Pulmonary artery endothelial cell (primary cell): ENCODE measurements around the gene USHBP1. TPM values are rescaled to one million over a fixed set of nuclear protein-coding genes. Genes with fewer than 3 reads are reported as not detected.

Experiments used
- DNase-seq: peaks from one replicate; pipeline ENCODE4 v3.0.0-alpha.2; 2011; ENCODE audit warnings: low read depth, low spot score
- total RNA-seq: library from RNA; depleted of rRNA; stranded (reverse); fragments of >200 nt; gene quantifications from 2 replicates; pipeline ENCODE4 v1.2.3, GENCODE V29; 2014

The USHBP1 gene
- total RNA-seq, 1 donor from 2014 or later, result 5.7 TPM

DNA sequence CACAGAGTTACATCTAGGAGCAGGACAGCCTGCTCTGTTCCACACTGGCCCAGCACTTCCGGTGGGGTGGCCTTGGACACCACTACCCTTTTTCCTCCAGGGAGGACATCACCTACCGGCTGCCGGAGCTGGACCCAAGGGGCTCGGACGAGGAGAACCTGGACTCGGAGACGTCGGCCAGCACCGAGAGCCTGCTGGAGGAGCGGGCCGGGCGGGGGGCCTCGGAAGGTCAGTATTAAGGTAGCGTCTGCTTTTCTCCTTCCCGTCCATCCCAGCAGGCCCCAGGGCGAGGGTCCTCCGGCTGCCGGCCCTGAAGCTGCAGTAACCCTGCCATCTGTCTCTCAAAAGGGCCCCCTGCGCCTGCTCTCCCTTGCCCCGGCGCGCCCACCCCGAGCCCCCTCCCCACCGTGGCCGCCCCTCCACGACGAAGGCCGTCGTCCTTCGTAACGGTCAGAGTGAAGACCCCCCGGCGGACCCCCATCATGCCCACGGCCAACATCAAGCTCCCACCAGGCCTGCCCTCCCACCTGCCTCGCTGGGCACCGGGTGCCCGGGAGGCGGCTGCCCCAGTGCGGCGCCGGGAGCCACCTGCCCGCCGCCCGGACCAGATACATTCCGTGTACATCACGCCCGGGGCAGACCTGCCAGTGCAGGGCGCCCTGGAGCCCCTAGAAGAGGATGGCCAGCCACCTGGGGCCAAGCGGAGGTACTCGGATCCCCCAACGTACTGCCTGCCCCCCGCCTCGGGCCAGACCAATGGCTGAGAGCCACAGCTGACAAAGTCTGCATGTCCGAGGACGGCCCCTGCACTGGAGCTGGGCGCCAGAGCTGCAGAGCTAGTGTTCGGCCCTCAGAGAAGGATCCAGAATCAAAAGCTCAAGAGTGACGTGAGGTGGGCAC, 52.7 kb downstream of the USHBP1 start:
- no peak for DNase-seq

DNA sequence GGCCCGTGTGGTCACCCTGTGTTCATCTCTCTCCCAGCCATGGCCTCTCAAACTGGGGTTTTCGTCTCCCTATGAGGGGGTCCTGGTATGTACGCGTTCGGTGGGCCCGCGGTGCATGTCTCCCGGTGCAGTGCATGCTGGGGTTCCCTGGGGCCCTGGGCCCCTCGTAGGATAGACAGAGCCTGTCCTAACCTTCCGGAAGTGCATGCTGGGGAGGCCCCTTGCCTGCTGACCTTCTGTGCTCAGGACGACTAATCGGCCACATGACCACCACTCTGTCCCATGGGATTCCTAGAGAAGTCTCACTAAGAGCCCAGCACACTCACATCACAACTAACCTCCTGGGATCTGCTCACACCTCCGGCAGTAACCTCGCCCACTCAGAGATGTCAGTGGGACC, 54.2 kb downstream of the USHBP1 start:
- no peak for DNase-seq

- no peak for DNase-seq
These were observed 55.2 kb downstream of the USHBP1 start for GRCh38 chr19:17209126-17210036.

DNA sequence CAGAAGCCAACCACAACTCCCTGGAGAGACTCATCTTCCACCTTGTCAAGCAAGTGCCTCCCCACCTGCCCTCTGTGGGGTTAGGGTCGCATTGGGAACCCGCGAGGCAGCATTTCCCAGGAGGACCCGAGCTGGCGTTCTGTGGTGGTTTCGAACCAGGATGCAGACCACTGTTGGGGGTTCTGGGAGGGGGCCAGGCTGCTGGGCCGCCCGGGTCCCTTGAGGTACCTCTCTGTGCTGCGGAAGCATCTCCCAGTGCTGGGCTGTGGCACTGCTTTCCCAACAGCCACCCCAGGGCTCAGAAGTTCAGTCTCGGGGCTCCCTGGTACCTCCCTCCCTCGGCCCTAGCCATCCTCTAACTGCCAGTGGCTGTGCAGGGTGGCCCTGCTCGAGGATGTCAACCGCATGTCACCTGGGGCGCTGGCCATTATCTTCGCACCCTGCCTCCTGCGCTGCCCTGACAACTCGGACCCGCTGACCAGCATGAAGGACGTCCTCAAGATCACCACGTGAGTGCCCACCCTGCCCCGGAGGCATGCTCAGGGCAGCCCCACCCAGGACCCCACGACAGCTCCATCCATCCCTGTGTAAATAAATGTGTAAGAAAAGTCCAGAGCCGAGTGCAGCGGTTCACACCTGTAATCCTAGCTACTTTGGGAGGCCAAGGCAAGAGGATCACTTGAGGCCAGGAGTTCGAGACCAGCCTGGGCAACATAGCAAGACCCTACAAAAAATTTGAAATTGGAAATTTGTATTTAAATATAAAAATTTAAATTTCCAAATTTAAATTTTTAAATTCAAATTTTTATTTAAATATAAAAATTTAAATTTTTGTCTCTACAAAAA, 57.6 kb downstream of the USHBP1 start:
- DNase-seq, result no peak

GRCh38 chr19:17205237-17206140, 59.1 kb downstream of the USHBP1 start:
- peak; percentile 22 for DNase-seq

DNA sequence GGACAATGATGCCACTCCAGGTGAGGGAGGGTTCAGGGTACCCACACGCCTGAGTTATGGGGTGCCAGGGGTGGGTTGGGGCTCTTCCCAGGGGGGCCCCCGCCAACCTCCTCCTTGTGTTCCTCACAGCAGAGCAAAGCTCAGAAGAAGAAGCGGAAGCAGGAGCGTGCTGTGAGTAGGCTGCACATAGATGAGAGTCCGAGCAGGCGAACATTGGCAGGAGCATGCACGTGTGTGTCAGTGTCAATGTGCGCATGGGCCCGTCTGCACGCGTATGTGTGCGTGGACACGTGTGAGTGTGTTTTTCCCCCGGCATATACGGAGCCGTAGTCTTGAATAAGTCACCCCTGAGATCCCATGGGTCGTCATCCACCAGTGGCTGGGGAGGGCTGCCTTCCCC, 61.8 kb downstream of the USHBP1 start:
- DNase-seq, result no peak

DNA sequence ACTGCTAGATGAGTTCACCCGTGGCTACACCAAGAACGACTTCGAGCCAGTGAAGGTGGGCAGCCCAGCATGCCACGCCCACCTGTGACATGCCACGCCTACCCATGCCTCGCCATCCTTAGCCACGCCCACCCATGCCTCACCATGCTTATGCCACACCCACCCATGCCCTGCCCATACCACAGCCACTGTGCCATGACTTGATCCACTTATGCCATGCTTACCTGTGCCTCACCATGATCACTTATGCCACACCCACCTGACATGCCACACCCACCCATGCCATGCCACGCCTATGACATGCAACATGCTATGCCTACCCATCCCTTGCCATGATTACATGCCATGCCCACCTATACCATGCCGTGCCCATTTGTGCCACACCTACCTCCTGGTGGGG, 62.3 kb downstream of the USHBP1 start:
- no peak for DNase-seq

- DNase-seq, result no peak
These were observed 64.0 kb downstream of the USHBP1 start for GRCh38 chr19:17200408-17201079.

Other genes starting within 250 kb of the USHBP1 start
- 0.26 and 0.28 TPM in 2 replicates for gene CPAMD8, start 237.9 kb downstream of the USHBP1 start, total RNA-seq
- gene HAUS8, start 189.3 kb downstream of the USHBP1 start, total RNA-seq, result 5.0 and 7.8 TPM in 2 replicates
- gene MYO9B, start 189.0 kb downstream of the USHBP1 start, total RNA-seq, result 48.1 and 55.4 TPM in 2 replicates
- gene USE1, start 49.4 kb downstream of the USHBP1 start, total RNA-seq, result 19.1 and 19.3 TPM in 2 replicates
- 2.3 and 3.4 TPM in 2 replicates for gene OCEL1, start 38.5 kb downstream of the USHBP1 start, total RNA-seq
- 40.4 and 45.7 TPM in 2 replicates for gene NR2F6, start 18.8 kb downstream of the USHBP1 start, total RNA-seq
- 126 and 150 TPM in 2 replicates for gene BABAM1, start 2.7 kb upstream of the USHBP1 start, total RNA-seq
- gene ANKLE1, start 17.2 kb upstream of the USHBP1 start, total RNA-seq, result 1.3 and 3.0 TPM in 2 replicates
- gene ABHD8, start 38.7 kb upstream of the USHBP1 start, total RNA-seq, result 7.5 TPM in 2 replicates
- 35.8 and 44.0 TPM in 2 replicates for gene MRPL34, start 41.1 kb upstream of the USHBP1 start, total RNA-seq
- 30.0 and 30.3 TPM in 2 replicates for gene DDA1, start 44.8 kb upstream of the USHBP1 start, total RNA-seq
- 2.0 and 4.1 TPM in 2 replicates for gene ANO8, start 70.1 kb upstream of the USHBP1 start, total RNA-seq
- 16.6 and 33.8 TPM in 2 replicates for gene GTPBP3, start 72.8 kb upstream of the USHBP1 start, total RNA-seq
- 0.21 and 0.46 TPM in 2 replicates for gene PLVAP, start 112.6 kb upstream of the USHBP1 start, total RNA-seq
- gene CCDC194, start 129.5 kb upstream of the USHBP1 start, total RNA-seq, result 0.13 and 0.63 TPM in 2 replicates
- gene BST2, start 140.9 kb upstream of the USHBP1 start, total RNA-seq, result 161 and 210 TPM in 2 replicates
- 36.1 and 43.0 TPM in 2 replicates for gene MVB12A, start 155.3 kb upstream of the USHBP1 start, total RNA-seq
- gene TMEM221, start 183.9 kb upstream of the USHBP1 start, total RNA-seq, result 0.04 TPM in 1 of 2 replicates, not detected in the other
- gene NXNL1, start 196.2 kb upstream of the USHBP1 start, total RNA-seq, result not detected in 2 replicates
- gene SLC27A1, start 205.8 kb upstream of the USHBP1 start, total RNA-seq, result 9.8 and 10.0 TPM in 2 replicates
- 44.6 and 45.2 TPM in 2 replicates for gene PGLS, start 246.9 kb upstream of the USHBP1 start, total RNA-seq